Stimulated activated CD4-positive, alpha-beta T cell treated with anti-CD3 and anti-CD28 coated beads, Interleukin-2, amount 100 ng/mL, for 24 hours (primary cell): ENCODE results near the gene SAYSD1.

Experiments
- DNase-seq, 2 donors: peaks; one replicate each; pipeline ENCODE4 v3.0.0-alpha.2; 2020

The SAYSD1 gene

GRCh38 chr6:39107641-39108040 is 7.3 kb downstream of the SAYSD1 start:
- DNase-seq, result no peak

GRCh38 chr6:39107034-39107433 is 8.0 kb downstream of the SAYSD1 start:
- DNase-seq, result no peak

- no peak for DNase-seq
Measured at GRCh38 chr6:39104528-39104927, 10.5 kb downstream of the SAYSD1 start.

- no peak for DNase-seq
Measured at GRCh38 chr6:39102821-39103136, 12.2 kb downstream of the SAYSD1 start.

GRCh38 chr6:39102071-39102820 is 12.7 kb downstream of the SAYSD1 start:
- DNase-seq, result peak in 1 of 2 donors; percentile 24

GRCh38 chr6:39100358-39100757 is 14.6 kb downstream of the SAYSD1 start:
- no peak for DNase-seq

GRCh38 chr6:39095578-39095977 is 19.4 kb downstream of the SAYSD1 start:
- DNase-seq, result no peak

GRCh38 chr6:39093149-39093708 is 21.8 kb downstream of the SAYSD1 start:
- DNase-seq, result no peak

- DNase-seq, result no peak
Measured at GRCh38 chr6:39092124-39092523, 22.9 kb downstream of the SAYSD1 start.

- no peak for DNase-seq
Measured at GRCh38 chr6:39091220-39091619, 23.8 kb downstream of the SAYSD1 start.

GRCh38 chr6:39090036-39090435 is 24.9 kb downstream of the SAYSD1 start:
- DNase-seq, result no peak

- no peak for DNase-seq
Measured at GRCh38 chr6:39088331-39088730, 26.7 kb downstream of the SAYSD1 start.

GRCh38 chr6:39087197-39087596 is 27.8 kb downstream of the SAYSD1 start:
- no peak for DNase-seq

- no peak for DNase-seq
Measured at GRCh38 chr6:39086711-39087110, 28.3 kb downstream of the SAYSD1 start.

- DNase-seq, result peak; percentile 26 to 43
Measured at GRCh38 chr6:39086294-39086693, 28.7 kb downstream of the SAYSD1 start.

GRCh38 chr6:39085129-39085797 is 29.7 kb downstream of the SAYSD1 start:
- DNase-seq, result no peak

- no peak for DNase-seq
Measured at GRCh38 chr6:39084506-39084905, 30.5 kb downstream of the SAYSD1 start.

- no peak for DNase-seq
Measured at GRCh38 chr6:39083231-39083634, 31.8 kb downstream of the SAYSD1 start.

- no peak for DNase-seq
Measured at GRCh38 chr6:39082310-39082709, 32.7 kb downstream of the SAYSD1 start.

- DNase-seq, result no peak
Measured at GRCh38 chr6:39080246-39080875, 34.6 kb downstream of the SAYSD1 start.

GRCh38 chr6:39079197-39080125 is 35.5 kb downstream of the SAYSD1 start:
- DNase-seq, result no peak

GRCh38 chr6:39078695-39079094 is 36.3 kb downstream of the SAYSD1 start:
- peak in 1 of 2 donors; percentile 9 for DNase-seq
